ENCODE measurements around the gene PMVK. TPM values are rescaled to one million over a fixed set of nuclear protein-coding genes. Genes with fewer than 3 reads are reported as not detected.

PMVK gene
- total and polyA plus RNA-seq, 10 of the 15 experiments (the other 5 are each of a cell fraction or from before 2014, with no cell fraction given) = 6.0 to 121 (median 49.4) TPM

DNA sequence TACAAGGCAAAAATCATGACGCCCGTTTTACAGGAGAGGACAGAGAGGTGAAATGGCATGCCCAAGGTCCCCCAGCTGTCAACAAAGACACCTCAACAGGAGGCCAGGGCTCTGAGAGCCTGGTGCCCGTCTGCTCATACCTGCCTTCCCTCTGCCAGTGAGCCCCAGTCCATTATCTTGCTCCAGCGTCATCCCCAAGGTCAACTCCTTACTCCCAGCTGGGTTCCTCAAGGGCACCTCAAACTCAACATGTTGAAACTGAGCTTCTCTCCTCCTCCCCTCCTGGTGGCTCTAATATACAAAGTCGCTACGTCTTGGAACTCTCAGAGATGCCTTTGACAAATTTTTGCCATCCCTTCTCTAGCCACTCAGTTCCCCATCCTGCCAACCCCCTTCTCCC, 16.1 kb upstream of the PMVK start:
- DNase-seq (ENCODE audit: low read depth, low spot score) = no peak
- H3K4me3 ChIP-seq = no peak overlapping the region
- ChIA-PET RAD21 (ENCODE audit: unreplicated experiment) (interaction anchor here (0.8 to 1.4 kb wide), 5 partner anchors 16 to 98 kb away, joined by 3 to 6 read pairs (median 4); partner anchors contain the start of genes ADAM15, PMVK and SHC1), SMC1A (ENCODE audit: uncharacterized antibody, unreplicated experiment) (interaction anchor here (0.8 to 2.2 kb wide), 6 partner anchors 8 to 393 kb away, joined by 3 to 7 read pairs (median 4); no protein-coding TSS in a partner anchor), CTCF (interaction anchor here (1.0 to 2.8 kb wide), 10 partner anchors 7 to 139 kb away, joined by 3 to 13 read pairs (median 3); partner anchors contain the start of genes CKS1B, PYGO2 and SHC1), POLR2A (interaction anchor here (0.6 to 12.3 kb wide), 10 partner anchors 8 to 527 kb away, joined by 3 to 140 read pairs (median 5); partner anchors contain the start of genes CKS1B, FLAD1, PYGO2 and SHC1)
- no peak for TF ChIP-seq BMI1 (IDR thresholded peaks at IDR 0.05; ENCODE audit: borderline replicate concordance)
- TF ChIP-seq, protein P1, sequence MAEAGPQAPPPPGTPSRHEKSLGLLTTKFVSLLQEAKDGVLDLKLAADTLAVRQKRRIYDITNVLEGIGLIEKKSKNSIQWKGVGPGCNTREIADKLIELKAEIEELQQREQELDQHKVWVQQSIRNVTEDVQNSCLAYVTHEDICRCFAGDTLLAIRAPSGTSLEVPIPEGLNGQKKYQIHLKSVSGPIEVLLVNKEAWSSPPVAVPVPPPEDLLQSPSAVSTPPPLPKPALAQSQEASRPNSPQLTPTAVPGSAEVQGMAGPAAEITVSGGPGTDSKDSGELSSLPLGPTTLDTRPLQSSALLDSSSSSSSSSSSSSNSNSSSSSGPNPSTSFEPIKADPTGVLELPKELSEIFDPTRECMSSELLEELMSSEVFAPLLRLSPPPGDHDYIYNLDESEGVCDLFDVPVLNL (IDR thresholded peaks at IDR 0.05; ENCODE audit: low read depth, low read length) = no peak
- FAIRE-seq = no peak
- no peaks in the 10 kb centered on the region for H4K20me1 ChIP-seq (ENCODE audit: control insufficient read depth, insufficient read depth)
- 88% methylated on average over 6 of the region's 6 CpGs for WGBS (ENCODE audit: insufficient coverage, insufficient replicate concordance, low lambda C conversion rate, missing lambda C conversion rate)
- BruUV-seq (replicated peaks) = no TSS peak
- peaks cover 0 to 3% of the 10 kb centered on the region in 2 experiments; a peak in 2 of 4 replicates for H3K36me3 ChIP-seq (ENCODE audit: control insufficient read depth in 2 of 2, insufficient read depth in 2 of 2, low read length in 1 of 2)
- intact Hi-C loops (cut with micrococcal nuclease; ENCODE audit: unreplicated experiment) = no loop called here
- H3K27me3 ChIP-seq (replicated peaks in 1 of 2; ENCODE audit: control insufficient read depth in 2 of 2, insufficient read depth in 2 of 2, low read length in 1 of 2) = no peaks in the 10 kb centered on the region
- peaks cover 42% of the 10 kb centered on the region for H3K4me1 ChIP-seq (ENCODE audit: control insufficient read depth, insufficient read depth, low read length)
- H2AFZ ChIP-seq (ENCODE audit: control insufficient read depth, low read depth, low read length) = no peak overlapping the region
- H3K9me3 ChIP-seq (replicated peaks; ENCODE audit: control insufficient read depth, insufficient read depth, low read length) = no peaks in the 10 kb centered on the region
- no peak overlapping the region for H3K27ac ChIP-seq (ENCODE audit: control insufficient read depth, insufficient read depth)
- H3K9ac ChIP-seq (ENCODE audit: control insufficient read depth, insufficient read depth, low read length) = no peak overlapping the region
- peaks cover 5% of the 10 kb centered on the region for H3K79me2 ChIP-seq (ENCODE audit: control insufficient read depth, insufficient read depth, low read length)
- H3K4me2 ChIP-seq (ENCODE audit: control insufficient read depth, insufficient read depth) = peak overlapping the region; percentile 64
- in situ Hi-C loops (cut with MboI) = no loop called here
- ATAC-seq = no peak

DNA sequence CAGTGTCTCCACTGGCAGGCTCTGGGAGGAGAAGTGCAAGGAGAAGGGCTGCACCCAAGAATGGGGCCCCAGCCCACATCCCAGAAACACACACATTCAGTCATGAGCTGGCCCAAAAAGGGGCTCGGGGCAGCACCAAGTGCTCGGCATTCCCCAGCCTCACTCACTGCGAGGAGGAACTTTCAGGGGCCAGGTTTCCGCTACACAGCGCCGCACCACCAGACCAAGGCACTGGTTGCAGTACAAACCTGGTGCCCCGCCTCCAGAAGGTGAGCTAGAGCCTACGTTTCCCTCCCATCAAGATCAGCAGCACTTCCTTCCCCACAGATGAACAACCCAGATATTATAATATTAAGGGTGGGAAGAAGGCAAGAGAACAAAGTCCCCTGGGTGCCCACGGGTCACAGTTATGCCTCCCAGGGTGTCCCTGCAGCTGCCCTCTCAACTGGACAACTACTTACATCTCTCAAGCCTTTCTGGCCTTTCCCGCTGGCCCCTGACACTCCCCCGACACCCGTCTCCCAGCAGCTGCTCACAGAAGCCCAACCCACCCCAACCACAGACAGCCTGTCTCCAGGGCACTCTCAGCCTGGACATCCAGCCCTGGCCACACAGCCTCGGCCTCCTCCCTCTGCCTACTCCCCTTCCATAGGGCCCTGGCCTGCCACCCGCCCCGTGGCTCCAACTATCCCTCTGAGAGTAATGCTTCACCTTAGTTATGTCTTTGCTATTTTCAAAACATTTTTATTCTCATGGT, 15.6 kb upstream of the PMVK start:
- peak; percentile 42 for ATAC-seq
- in situ Hi-C loops (cut with MboI) = no loop called here
- peaks cover 42% of the 10 kb centered on the region for H3K4me1 ChIP-seq (ENCODE audit: control insufficient read depth, insufficient read depth, low read length)
- peaks cover 0 to 4% of the 10 kb centered on the region in 2 experiments; a peak in 2 of 4 replicates for H3K36me3 ChIP-seq (ENCODE audit: control insufficient read depth in 2 of 2, insufficient read depth in 2 of 2, low read length in 1 of 2)
- CTCF ChIA-PET = interaction anchor here (0.7 to 2.8 kb wide), 14 partner anchors 8 to 393 kb away, joined by 3 to 13 read pairs (median 4); partner anchors contain the start of genes CKS1B, PYGO2 and SHC1
- H3K79me2 ChIP-seq (ENCODE audit: control insufficient read depth, insufficient read depth, low read length) = peaks cover 5% of the 10 kb centered on the region
- SMC1A ChIA-PET (ENCODE audit: uncharacterized antibody, unreplicated experiment) = interaction anchor here (0.8 to 2.2 kb wide), 7 partner anchors 9 to 282 kb away, joined by 3 to 7 read pairs (median 3); no protein-coding TSS in a partner anchor
- peak overlapping the region; percentile 64 for H3K4me2 ChIP-seq (ENCODE audit: control insufficient read depth, insufficient read depth)
- H2AFZ ChIP-seq (ENCODE audit: control insufficient read depth, low read depth, low read length) = no peak overlapping the region
- peak overlapping the region; percentile 50 for H3K27ac ChIP-seq (ENCODE audit: control insufficient read depth, insufficient read depth)
- peak overlapping the region; percentile 66 for H3K4me3 ChIP-seq
- POLR2A ChIA-PET = interaction anchor here (0.6 to 12.3 kb wide), 10 partner anchors 9 to 133 kb away, joined by 3 to 140 read pairs (median 5); partner anchors contain the start of genes CKS1B, FLAD1, PYGO2 and SHC1
- intact Hi-C loops (cut with micrococcal nuclease; ENCODE audit: unreplicated experiment) = no loop called here
- RAD21 ChIA-PET (ENCODE audit: unreplicated experiment) = interaction anchor here (0.6 to 1.2 kb wide), 9 partner anchors 14 to 344 kb away, joined by 3 to 6 read pairs (median 3); partner anchors contain the start of genes ADAM15 and PMVK
- no peaks in the 10 kb centered on the region for H4K20me1 ChIP-seq (ENCODE audit: control insufficient read depth, insufficient read depth)
- no peaks in the 10 kb centered on the region for H3K27me3 ChIP-seq (replicated peaks in 1 of 2; ENCODE audit: control insufficient read depth in 2 of 2, insufficient read depth in 2 of 2, low read length in 1 of 2)
- BruUV-seq (replicated peaks) = no TSS peak
- 36% methylated on average over 15 of the region's 15 CpGs for WGBS (ENCODE audit: insufficient coverage, insufficient replicate concordance, low lambda C conversion rate, missing lambda C conversion rate)
- FAIRE-seq = no peak
- H3K9me3 ChIP-seq (replicated peaks; ENCODE audit: control insufficient read depth, insufficient read depth, low read length) = no peaks in the 10 kb centered on the region
- DNase-seq (ENCODE audit: low read depth, low spot score) = no peak
- peak overlapping the region; percentile 36 for H3K9ac ChIP-seq (ENCODE audit: control insufficient read depth, insufficient read depth, low read length)
- TF ChIP-seq CBFB (IDR thresholded peaks at IDR 0.05; ENCODE audit: low read depth) (no peak), JUNB (IDR thresholded peaks at IDR 0.05) (no peak), BACH1 (IDR thresholded peaks at IDR 0.05; ENCODE audit: borderline replicate concordance) (no peak), NFYA (IDR thresholded peaks at IDR 0.05; ENCODE audit: borderline replicate concordance, low read depth, low read length) (no peak), GABPA (IDR thresholded peaks at IDR 0.05; ENCODE audit: low read depth) (no peak), ZNF274 (IDR thresholded peaks at IDR 0.05; ENCODE audit: insufficient read depth, insufficient read length) (no peak), NBN (IDR thresholded peaks at IDR 0.05) (0 out of 2 replicates have a peak, but pooled peaks have one; percentile 25), IKZF1 (conservative IDR thresholded peaks at IDR 0.05) (0 out of 2 replicates have a peak, but pooled peaks have one; percentile 27)
- TF ChIP-seq, protein P2, sequence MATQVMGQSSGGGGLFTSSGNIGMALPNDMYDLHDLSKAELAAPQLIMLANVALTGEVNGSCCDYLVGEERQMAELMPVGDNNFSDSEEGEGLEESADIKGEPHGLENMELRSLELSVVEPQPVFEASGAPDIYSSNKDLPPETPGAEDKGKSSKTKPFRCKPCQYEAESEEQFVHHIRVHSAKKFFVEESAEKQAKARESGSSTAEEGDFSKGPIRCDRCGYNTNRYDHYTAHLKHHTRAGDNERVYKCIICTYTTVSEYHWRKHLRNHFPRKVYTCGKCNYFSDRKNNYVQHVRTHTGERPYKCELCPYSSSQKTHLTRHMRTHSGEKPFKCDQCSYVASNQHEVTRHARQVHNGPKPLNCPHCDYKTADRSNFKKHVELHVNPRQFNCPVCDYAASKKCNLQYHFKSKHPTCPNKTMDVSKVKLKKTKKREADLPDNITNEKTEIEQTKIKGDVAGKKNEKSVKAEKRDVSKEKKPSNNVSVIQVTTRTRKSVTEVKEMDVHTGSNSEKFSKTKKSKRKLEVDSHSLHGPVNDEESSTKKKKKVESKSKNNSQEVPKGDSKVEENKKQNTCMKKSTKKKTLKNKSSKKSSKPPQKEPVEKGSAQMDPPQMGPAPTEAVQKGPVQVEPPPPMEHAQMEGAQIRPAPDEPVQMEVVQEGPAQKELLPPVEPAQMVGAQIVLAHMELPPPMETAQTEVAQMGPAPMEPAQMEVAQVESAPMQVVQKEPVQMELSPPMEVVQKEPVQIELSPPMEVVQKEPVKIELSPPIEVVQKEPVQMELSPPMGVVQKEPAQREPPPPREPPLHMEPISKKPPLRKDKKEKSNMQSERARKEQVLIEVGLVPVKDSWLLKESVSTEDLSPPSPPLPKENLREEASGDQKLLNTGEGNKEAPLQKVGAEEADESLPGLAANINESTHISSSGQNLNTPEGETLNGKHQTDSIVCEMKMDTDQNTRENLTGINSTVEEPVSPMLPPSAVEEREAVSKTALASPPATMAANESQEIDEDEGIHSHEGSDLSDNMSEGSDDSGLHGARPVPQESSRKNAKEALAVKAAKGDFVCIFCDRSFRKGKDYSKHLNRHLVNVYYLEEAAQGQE (IDR thresholded peaks at IDR 0.05; ENCODE audit: low read depth, low read length) = no peak
